K562 (cell line): ENCODE measurements around the gene DAD1. TPM values are rescaled to one million over a fixed set of nuclear protein-coding genes. Genes with fewer than 3 reads are reported as not detected.
A peak's percentile ranks its signal among the peaks of the same experiment; 100 is the strongest.

Source experiments
- ATAC-seq: fragments of 200-7000 bp; cut with Tn5 transposase; 3 replicates; pipeline ENCODE4 v1.9.1; 2020; ENCODE audit warnings: moderate library complexity
- BruUV-seq: library from RNA; stranded (reverse); fragments of 400-500 nt; replicated peaks from 2 replicates; lab custom pipeline; 2021; lab: Mats Ljungman, UMichigan
- CTCF ChIA-PET: fragments of 300-600 bp; formaldehyde crosslinking; extraction: SDS; loops from one replicate; lab custom pipeline; 2021; ENCODE audit warnings: low intra/inter-chr PET ratio; lab: Yijun Ruan, JAX
- POLR2A ChIA-PET: fragments of 300-600, 350-650 bp; sonication (Branson Sonifier 250); formaldehyde crosslinking; extraction: SDS; loops from one replicate; lab custom pipeline; 2021; ENCODE audit warnings: antibody characterized with exemption, inconsistent platforms; lab: Yijun Ruan, JAX
- DNase-seq, 4 experiments: peaks; one replicate each; pipeline versions ENCODE4 v3.0.0 to v3.0.0-alpha.2; 2011 to 2018; ENCODE audit warnings: low spot score in 3 of 4, mixed read lengths in 3 of 4; ENCODE audit errors: extremely low read depth in 1 of 4
- FAIRE-seq: peaks from 2 replicates; lab custom pipeline; 2011; peaks lifted over from hg19 to GRCh38; lab: Jason Lieb, UNC
- H2AFZ ChIP-seq: 2 replicates; pipeline ENCODE4 v1.6.0; 2011; ENCODE audit warnings: low read depth, low read length, control low read depth, inconsistent platforms
- H3K27ac ChIP-seq: fragments of 200-600 bp; 3 replicates; pipeline ENCODE4 v1.8.0; 2011; ENCODE audit warnings: low read depth, mild to moderate bottlenecking, control low read depth, inconsistent platforms, low read length, moderate library complexity, mixed read lengths; ENCODE audit errors: extremely low read depth
- H3K27me3 ChIP-seq, 2 experiments: fragments of 300-600 bp in 1 of 2; 2 replicates in 1 of 2; 3 replicates in 1 of 2; pipeline versions ENCODE4 v1.6.0 to v1.8.0; 2011; ENCODE audit warnings: inconsistent platforms in 2 of 2, low read length in 2 of 2, mild to moderate bottlenecking in 1 of 2, mixed read lengths in 1 of 2, moderate library complexity in 1 of 2; ENCODE audit not compliant: control insufficient read depth in 2 of 2, insufficient read depth in 2 of 2
- H3K36me3 ChIP-seq: fragments of 300-600 bp; 3 replicates; pipeline ENCODE4 v1.8.0; 2011; ENCODE audit warnings: mild to moderate bottlenecking, low read length, inconsistent platforms; ENCODE audit not compliant: control insufficient read depth, insufficient read depth
- H3K4me1 ChIP-seq, 2 experiments: fragments of 200-600 bp in 1 of 2; replicated peaks in 1 of 2; 2 replicates in 1 of 2; 3 replicates in 1 of 2; pipeline versions ENCODE4 v1.5.1 to v1.8.0; 2011; ENCODE audit warnings: inconsistent platforms in 2 of 2, low read length in 2 of 2, mild to moderate bottlenecking in 1 of 2, mixed read lengths in 1 of 2, moderate library complexity in 1 of 2; ENCODE audit not compliant: control insufficient read depth in 2 of 2, insufficient read depth in 2 of 2
- H3K4me2 ChIP-seq: 2 replicates; pipeline ENCODE4 v1.6.1; 2011; ENCODE audit warnings: low read length, control low read depth, inconsistent platforms, mixed read lengths; ENCODE audit not compliant: insufficient read depth
- H3K4me3 ChIP-seq: fragments of 200-600 bp; sonication (generic), shearing (Covaris generic); 2 replicates; pipeline ENCODE4 v1.5.1; 2016; ENCODE audit warnings: control low read depth, inconsistent platforms
- H3K79me2 ChIP-seq: fragments of 200-600 bp; 3 replicates; pipeline ENCODE4 v1.8.0; 2011; ENCODE audit warnings: low read length, inconsistent platforms; ENCODE audit not compliant: control insufficient read depth, insufficient read depth
- H3K9ac ChIP-seq, 2 experiments: 2 replicates each; pipeline versions ENCODE4 v1.6.0 to v1.6.1; 2011; ENCODE audit warnings: low read depth in 2 of 2, low read length in 2 of 2, control low read depth in 1 of 2, inconsistent platforms in 1 of 2, mild to moderate bottlenecking in 1 of 2, mixed read lengths in 1 of 2; ENCODE audit not compliant: insufficient read depth in 1 of 2
- H3K9me1 ChIP-seq: one replicate; pipeline ENCODE4 v1.6.0; 2011; ENCODE audit warnings: inconsistent platforms, mild to moderate bottlenecking, low read length, moderate library complexity; ENCODE audit not compliant: control insufficient read depth, insufficient read depth
- H3K9me3 ChIP-seq: replicated peaks from 2 replicates; pipeline ENCODE4 v1.5.1; 2011; ENCODE audit warnings: low read depth, low read length, inconsistent platforms; ENCODE audit not compliant: control insufficient read depth, insufficient read depth
- H4K20me1 ChIP-seq: replicated peaks from 2 replicates; pipeline ENCODE4 v1.6.1; 2011; ENCODE audit warnings: low read length, inconsistent platforms, mixed read lengths; ENCODE audit not compliant: control insufficient read depth, insufficient read depth
- CAMTA2 ChIP-seq: fragments of 250-450 bp; sonication (Bioruptor Pico); conservative IDR thresholded peaks from 2 replicates; pipeline ENCODE4 v1.5.1; 2022
- DDX20 ChIP-seq: fragments of 450-650 bp; IDR thresholded peaks from 2 replicates; pipeline ENCODE4 v1.6.1; 2016; ENCODE audit warnings: missing genetic modification characterization, low read depth, mild to moderate bottlenecking, missing compliant biosample characterization, moderate library complexity
- GTF2F1 ChIP-seq: IDR thresholded peaks from 2 replicates; pipeline ENCODE4 v1.6.1; 2011; ENCODE audit warnings: low read depth, low read length, improper control_type of control experiment
- HIVEP1 ChIP-seq: fragments of 250-450 bp; sonication (Bioruptor Pico); IDR thresholded peaks from 2 replicates; pipeline ENCODE4 v1.4.0; 2020; ENCODE audit warnings: mild to moderate bottlenecking
- JUND ChIP-seq, 2 experiments: IDR thresholded peaks; 2 replicates in 1 of 2; 3 replicates in 1 of 2; pipeline ENCODE4 v1.6.1; 2011; ENCODE audit warnings: borderline replicate concordance in 2 of 2, low read depth in 2 of 2, low read length in 2 of 2, improper control_type of control experiment in 1 of 2, missing biosample characterization in 1 of 2, missing genetic modification characterization in 1 of 2, missing genetic modification reagents in 1 of 2
- MCM3 ChIP-seq: fragments of 450-650 bp; IDR thresholded peaks from 2 replicates; pipeline ENCODE4 v1.6.1; 2016
- MECOM ChIP-seq: fragments of 250-450 bp; sonication (Bioruptor Pico); IDR thresholded peaks from 2 replicates; pipeline ENCODE4 v1.8.0; 2022; ENCODE audit warnings: inconsistent platforms
- MEIS2 ChIP-seq: fragments of 450-650 bp; IDR thresholded peaks from 2 replicates; pipeline ENCODE4 v1.6.1; 2014; ENCODE audit warnings: mild to moderate bottlenecking; ENCODE audit not compliant: partially characterized antibody
- MITF ChIP-seq: IDR thresholded peaks from 2 replicates; pipeline ENCODE4 v1.6.1; 2014; ENCODE audit warnings: antibody characterized with exemption
- PBX2 ChIP-seq, 2 experiments: IDR thresholded peaks in 1 of 2; conservative IDR thresholded peaks in 1 of 2; 2 replicates each; pipeline ENCODE4 v1.6.1; 2016; ENCODE audit warnings: low read depth in 2 of 2, mild to moderate bottlenecking in 1 of 2, missing compliant biosample characterization in 1 of 2, missing genetic modification characterization in 1 of 2, moderate library complexity in 1 of 2
- PKNOX1 ChIP-seq: fragments of 450-650 bp; IDR thresholded peaks from 2 replicates; pipeline ENCODE4 v1.6.1; 2016
- SMAD2 ChIP-seq: fragments of 150-350 bp; IDR thresholded peaks from 2 replicates; pipeline ENCODE4 v1.6.1; 2014; ENCODE audit warnings: low read depth, mild to moderate bottlenecking, low read length
- SOX6 ChIP-seq: fragments of 450-650 bp; IDR thresholded peaks from 2 replicates; pipeline ENCODE4 v1.6.1; 2014; ENCODE audit warnings: mild to moderate bottlenecking
- ZNF79 ChIP-seq: fragments of 250-450 bp; sonication (Bioruptor Pico); IDR thresholded peaks from 2 replicates; pipeline ENCODE4 v1.4.0; 2020; ENCODE audit warnings: low read depth, mild to moderate bottlenecking, moderate library complexity
- WGBS: fragments of 100-300 bp; shearing (Covaris generic); methylation state at CpG from one replicate; pipeline ENCODE4 v1.1.6; 2016; ENCODE audit warnings: low coverage, mixed read lengths; ENCODE audit not compliant: insufficient coverage; ENCODE audit errors: missing lambda C conversion rate; 5-methylcytosine and 5-hydroxymethylcytosine counted together
- in situ Hi-C: fragments of 300-500 bp; cut with MboI; formaldehyde crosslinking; loops from 4 replicates; pipeline ENCODE4 v1.15.0; 2018; ENCODE audit warnings: inconsistent platforms, mixed read lengths
- intact Hi-C: fragments of 100-400 bp; cut with micrococcal nuclease; formaldehyde crosslinking; loops from 2 replicates; pipeline ENCODE4 v1.14.2; 2022
- polyA plus RNA-seq, 8 experiments: library from polyadenylated mRNA; depleted of rRNA in 4 of 8; stranded (reverse) in 5 of 8; unstranded in 3 of 8; fragments of >200 nt; fragmentation: Nextera tagmentation in 2 of 8; fragmentation: Illumina TruSeq in 1 of 8; extraction: Ambion mirVana in 2 of 8; extraction: Trizol in 1 of 8; gene quantifications; 2 replicates each; pipeline versions ENCODE4 v1.2.1 to v1.2.3, GENCODE V29; 2011 to 2014; ENCODE audit warnings: inconsistent platforms in 1 of 8, missing spikeins in 1 of 8
- total RNA-seq, 7 experiments: library from RNA; depleted of rRNA in 6 of 7; stranded (reverse); fragments of >200 nt in 6 of 7; fragmentation: Illumina TruSeq in 2 of 7; extraction: Trizol in 2 of 7; gene quantifications; 2 replicates each; pipeline versions ENCODE4 v1.2.1 to v1.2.3, GENCODE V29; 2011 to 2021; ENCODE audit warnings: low replicate concordance in 1 of 7

DAD1 gene
- total and polyA plus RNA-seq, 9 of the 15 experiments (the other 6 are each of a cell fraction or from before 2014, with no cell fraction given) = 104 to 617 (median 222) TPM

- DNase-seq (peak in 1 of 4 experiments; percentile 10), FAIRE-seq (no peak), ATAC-seq (no peak)
- no peak overlapping the region for H3K9ac ChIP-seq
- H3K79me2 ChIP-seq = no peaks in the 10 kb centered on the region
- H3K27me3 ChIP-seq = no peaks in the 10 kb centered on the region
- no peaks in the 10 kb centered on the region for H3K36me3 ChIP-seq
- no peak overlapping the region for H3K4me2 ChIP-seq
- no peak overlapping the region for H2AFZ ChIP-seq
- POLR2A ChIA-PET = no interaction called here
- TF ChIP-seq GTF2F1 (no peak), MECOM (CRISPR knock-in tag) (peak; percentile 69; the same call in 1 of the 2 replicates), ZNF79 (CRISPR knock-in tag) (no peak), PKNOX1 (peak; percentile 28; the same call in 1 of the 2 replicates), SOX6 (peak; percentile 63; the same call in 1 of the 2 replicates), MCM3 (no peak), DDX20 (no peak), JUND (IDR thresholded peaks at IDR 0.05; ENCODE audit: borderline replicate concordance, low read depth, low read length) (peak; percentile 21; the same call in 1 of the 2 replicates), JUND (tag; IDR thresholded peaks at IDR 0.05; ENCODE audit: borderline replicate concordance, low read depth, low read length) (no peak), PBX2 (CRISPR knock-in tag; IDR thresholded peaks at IDR 0.05; ENCODE audit: low read depth) (no peak), PBX2 (tag; conservative IDR thresholded peaks at IDR 0.05; ENCODE audit: low read depth) (peak; percentile 18; the same call in 1 of the 2 replicates), MEIS2 (peak; percentile 44), HIVEP1 (CRISPR knock-in tag) (no peak), MITF (peak; percentile 53; the same call in 1 of the 2 replicates), SMAD2 (no peak), CAMTA2 (CRISPR knock-in tag) (no peak)
- 0% methylated on average over 2 of the region's 2 CpGs for WGBS
- intact Hi-C loops (no loop called here), in situ Hi-C loops (no loop called here)
- no peak overlapping the region for H3K4me3 ChIP-seq
- H3K9me1 ChIP-seq = no peaks in the 10 kb centered on the region
- BruUV-seq = no TSS peak
- H4K20me1 ChIP-seq = no peaks in the 10 kb centered on the region
- no peak overlapping the region for H3K27ac ChIP-seq
- H3K9me3 ChIP-seq = no peaks in the 10 kb centered on the region
- H3K4me1 ChIP-seq = peaks cover 0 to 10% of the 10 kb centered on the region in 2 experiments; a peak in 3 of 5 replicates
- CTCF ChIA-PET = no interaction called here
Measured at GRCh38 chr14:22623047-22623446, 34.0 kb upstream of the DAD1 start.
